WTC11 (cell line): Measurements from ENCODE around the gene WARS2.

Experiments used
- ATF3 ChIP-seq: sonication (generic); formaldehyde crosslinking; conservative IDR thresholded peaks from 2 replicates; pipeline ENCODE4 v1.8.1; 2022; ENCODE audit warnings: mild to moderate bottlenecking, missing genetic modification reagents
- CTCF ChIP-seq: fragments of 200-600 bp; IDR thresholded peaks from 2 replicates; pipeline ENCODE4 v1.8.0; 2022; ENCODE audit warnings: antibody characterized with exemption
- MAX ChIP-seq: sonication (generic); formaldehyde crosslinking; IDR thresholded peaks from 2 replicates; pipeline ENCODE4 v1.8.0; 2022; ENCODE audit warnings: mild to moderate bottlenecking, missing genetic modification reagents

GRCh38 chr1:119132179-119132578 is 8.3 kb downstream of the WARS2 start:
- no peak for TF ChIP-seq MAX (CRISPR knock-in tag)
- no peak for TF ChIP-seq CTCF
- TF ChIP-seq ATF3: no peak
